ENCODE measurements around the gene NOXA1.

NOXA1 gene

GRCh38 chr9:137441289-137441934, 18.2 kb downstream of the NOXA1 start, which contains the start of gene ENTPD8:
ENTPD8 (minus strand) TSS chr9:137441357; CDS start chr9:137438285, 3,072 bp downstream.
- DNase-seq, result no peak

GRCh38 chr9:137441935-137442321, 18.7 kb downstream of the NOXA1 start:
- DNase-seq, result no peak

GRCh38 chr9:137444106-137444790, 21.1 kb downstream of the NOXA1 start:
- DNase-seq, result no peak

GRCh38 chr9:137445275-137445807, 22.1 kb downstream of the NOXA1 start:
- DNase-seq, result peak; percentile 85 to 89

GRCh38 chr9:137445930-137446431, 22.8 kb downstream of the NOXA1 start:
- no peak for DNase-seq

- peak in 1 of 2 donors; percentile 34 for DNase-seq
These were observed 23.8 kb downstream of the NOXA1 start for GRCh38 chr9:137446851-137447471.

- DNase-seq, result no peak
These were observed 24.8 kb downstream of the NOXA1 start for GRCh38 chr9:137447722-137448601.

GRCh38 chr9:137448602-137448962, 25.4 kb downstream of the NOXA1 start:
- no peak for DNase-seq

- no peak for DNase-seq
These were observed 26.1 kb downstream of the NOXA1 start for GRCh38 chr9:137449081-137449844.

GRCh38 chr9:137449931-137450538, 26.8 kb downstream of the NOXA1 start:
- peak; percentile 45 to 68 for DNase-seq

GRCh38 chr9:137450539-137451222, 27.5 kb downstream of the NOXA1 start:
- peak; percentile 58 to 79 for DNase-seq

- DNase-seq, result peak in 1 of 2 donors; percentile 42
These were observed 28.2 kb downstream of the NOXA1 start for GRCh38 chr9:137451264-137452005.

GRCh38 chr9:137452006-137452760, 29.0 kb downstream of the NOXA1 start:
- DNase-seq, result no peak

- no peak for DNase-seq
These were observed 29.8 kb downstream of the NOXA1 start for GRCh38 chr9:137452761-137453642.

GRCh38 chr9:137453643-137454081, 30.5 kb downstream of the NOXA1 start:
- DNase-seq, result peak; percentile 66 to 78

- peak; percentile 46 to 57 for DNase-seq
These were observed 31.0 kb downstream of the NOXA1 start for GRCh38 chr9:137454145-137454596.

- DNase-seq, result no peak
These were observed 31.6 kb downstream of the NOXA1 start for GRCh38 chr9:137454597-137455358.

Data from CD4-positive, alpha-beta T cell treated with Interferon alpha-2 for 1 hour (primary cell).